B cell (primary cell): Measurements from ENCODE around the gene TNPO1. TPM values are rescaled to one million over a fixed set of nuclear protein-coding genes. Genes with fewer than 3 reads are reported as not detected.

Source experiments
- ATAC-seq: fragments of 200-7000 bp; cut with Tn5 transposase; one replicate; pipeline ENCODE4 v1.10.0; 2021; ENCODE audit warnings: low read depth, mild to moderate bottlenecking, moderate number of reproducible peaks, moderate library complexity
- CTCF ChIA-PET: fragments of 350-600 bp; sonication (Branson Sonifier 250); formaldehyde crosslinking; loops from one replicate; lab custom pipeline; 2021; ENCODE audit warnings: antibody characterized with exemption, inconsistent platforms; lab: Charles Lee
- POLR2A ChIA-PET: fragments of 350-600 bp; sonication (Branson Sonifier 250); formaldehyde crosslinking; loops from one replicate; lab custom pipeline; 2021; ENCODE audit warnings: antibody characterized with exemption; lab: Charles Lee
- DNase-seq: peaks from one replicate; pipeline ENCODE4 v3.0.0; 2013
- H2AFZ ChIP-seq: 2 replicates; pipeline ENCODE4 v1.6.1; 2012; ENCODE audit warnings: mild to moderate bottlenecking, low read depth, low read length; ENCODE audit not compliant: insufficient read depth, poor library complexity, severe bottlenecking
- H3K27ac ChIP-seq, 2 donors: 1 replicate in 1 of 2; 2 replicates in 1 of 2; pipeline ENCODE4 v1.5.1; 2012 to 2013; ENCODE audit warnings: low read length in 2 of 2, mild to moderate bottlenecking in 2 of 2, moderate library complexity in 1 of 2
- H3K27me3 ChIP-seq, 4 experiments: fragments of 200-600 bp in 1 of 4; sonication (generic) in 1 of 4; replicated peaks in 1 of 4; 1 replicate in 2 of 4; 2 replicates in 2 of 4; pipeline versions ENCODE4 v1.6.1 to v1.7.0; 2013 to 2016; ENCODE audit warnings: low read length in 3 of 4, mild to moderate bottlenecking in 2 of 4, mixed read lengths in 1 of 4, moderate library complexity in 1 of 4; ENCODE audit not compliant: insufficient read depth in 4 of 4, control insufficient read depth in 3 of 4; ENCODE audit errors: control extremely low read depth in 1 of 4
- H3K36me3 ChIP-seq, 2 experiments: replicated peaks in 1 of 2; 1 replicate in 1 of 2; 2 replicates in 1 of 2; pipeline versions ENCODE4 v1.6.1 to v1.7.1; 2013; ENCODE audit warnings: low read length in 1 of 2; ENCODE audit not compliant: insufficient read depth in 2 of 2, control insufficient read depth in 1 of 2; ENCODE audit errors: control extremely low read depth in 1 of 2, extremely low read depth in 1 of 2
- H3K4me1 ChIP-seq, 2 donors: fragments of 200-600 bp in 1 of 2; sonication (generic) in 1 of 2; 1 replicate in 1 of 2; 2 replicates in 1 of 2; pipeline versions ENCODE4 v1.5.1 to v1.6.1; 2013 to 2017; ENCODE audit warnings: low read length in 2 of 2; ENCODE audit not compliant: control insufficient read depth in 2 of 2, insufficient read depth in 2 of 2
- H3K4me2 ChIP-seq: replicated peaks from 2 replicates; pipeline ENCODE3; 2012; ENCODE audit warnings: mild to moderate bottlenecking, low read depth, low read length; ENCODE audit not compliant: poor library complexity, severe bottlenecking
- H3K4me3 ChIP-seq, 5 experiments: fragments of 200-600 bp in 1 of 5; sonication (generic) in 1 of 5; 1 replicate in 3 of 5; 2 replicates in 2 of 5; pipeline versions ENCODE4 v1.5.1 to v1.7.0; 2011 to 2016; ENCODE audit warnings: low read length in 4 of 5, mild to moderate bottlenecking in 4 of 5, low read depth in 2 of 5, control low read depth in 1 of 5, moderate library complexity in 1 of 5; ENCODE audit not compliant: insufficient read depth in 1 of 5; ENCODE audit errors: control extremely low read depth in 1 of 5, extremely low read depth in 1 of 5
- H3K79me2 ChIP-seq: fragments of 200-600 bp; sonication (generic); one replicate; pipeline ENCODE4 v1.6.0; 2016; ENCODE audit warnings: low read length; ENCODE audit not compliant: control insufficient read depth, insufficient read depth
- H3K9ac ChIP-seq: fragments of 200-600 bp; sonication (generic); 2 replicates; pipeline ENCODE4 v1.6.1; 2017; ENCODE audit warnings: mild to moderate bottlenecking, low read length, moderate library complexity
- H3K9me3 ChIP-seq, 3 donors: one replicate each; pipeline versions ENCODE4 v1.6.1 to v1.7.1; 2013; ENCODE audit warnings: low read length in 2 of 3; ENCODE audit not compliant: control insufficient read depth in 2 of 3, insufficient read depth in 1 of 3; ENCODE audit errors: control extremely low read depth in 1 of 3
- H4K20me1 ChIP-seq: 2 replicates; pipeline ENCODE4 v1.6.0; 2012; ENCODE audit warnings: mild to moderate bottlenecking, low read length; ENCODE audit not compliant: insufficient read depth, control insufficient read depth, poor library complexity, severe bottlenecking
- H3K27ac Mint-ChIP-seq: one replicate; pipeline ENCODE4 v1.8.0; 2021; ENCODE audit warnings: mixed read lengths
- H3K27me3 Mint-ChIP-seq: one replicate; pipeline ENCODE4 v1.8.0; 2021; ENCODE audit warnings: mixed read lengths
- H3K4me1 Mint-ChIP-seq: one replicate; pipeline ENCODE4 v1.8.0; 2021; ENCODE audit warnings: mixed read lengths
- H3K4me3 Mint-ChIP-seq: one replicate; pipeline ENCODE4 v1.8.0; 2021; ENCODE audit warnings: mixed read lengths
- H3K9me3 Mint-ChIP-seq: one replicate; pipeline ENCODE4 v1.8.0; 2022; ENCODE audit warnings: mixed read lengths; ENCODE audit not compliant: insufficient read depth
- CTCF ChIP-seq: fragments of 200-600 bp; IDR thresholded peaks from one replicate; pipeline ENCODE4 v1.8.0; 2022; ENCODE audit warnings: antibody characterized with exemption, mild to moderate bottlenecking
- EZH2 ChIP-seq: IDR thresholded peaks from 2 replicates; pipeline ENCODE4 v1.6.1; 2012; ENCODE audit warnings: borderline replicate concordance, low read depth, mild to moderate bottlenecking, moderate library complexity, low read length; ENCODE audit not compliant: insufficient read depth, poor library complexity, severe bottlenecking
- WGBS: methylation state at CpG from one replicate; pipeline ENCODE4 v1.1.5; 2013; ENCODE audit warnings: missing lambda C conversion rate; ENCODE audit not compliant: insufficient coverage; 5-methylcytosine and 5-hydroxymethylcytosine counted together
- intact Hi-C: fragments of 100-400 bp; cut with micrococcal nuclease; formaldehyde crosslinking; loops from one replicate; pipeline ENCODE4 v1.10.0; 2022
- polyA plus RNA-seq: library from polyadenylated mRNA; depleted of rRNA; stranded (reverse); fragments of >200 nt; gene quantifications from 2 replicates; pipeline ENCODE4 v1.2.3, GENCODE V29; 2012
- total RNA-seq, 2 donors: library from RNA; stranded (reverse); fragments of 120-200 nt in 1 of 2; gene quantifications; 1 replicate in 1 of 2; 2 replicates in 1 of 2; pipeline versions ENCODE4 v1.2.3 to v1.2.4, GENCODE V29; 2013 to 2022

The TNPO1 gene
- total and polyA plus RNA-seq, 2 donors (not counting 1 experiment from before 2014, with no cell fraction given): 6.4 to 102 TPM

- Histone ChIP-seq H2AFZ (no peak overlapping the region), H3K4me2 (no peak overlapping the region), H3K36me3 (peaks cover 21 to 84% of the 10 kb centered on the region in 2 experiments), H3K4me3 (no peak overlapping the region), H3K79me2 (no peaks in the 10 kb centered on the region), H3K4me1 (no peaks in the 10 kb centered on the region), H4K20me1 (no peaks in the 10 kb centered on the region), H3K27me3 (no peaks in the 10 kb centered on the region), H3K27ac (no peak overlapping the region), H3K9ac (no peak overlapping the region), H3K9me3 (no peaks in the 10 kb centered on the region)
- Mint-ChIP-seq H3K27ac (no peak overlapping the region), H3K4me3 (no peak overlapping the region), H3K27me3 (no peaks in the 10 kb centered on the region), H3K9me3 (no peaks in the 10 kb centered on the region), H3K4me1 (no peaks in the 10 kb centered on the region)
- POLR2A ChIA-PET: no interaction called here
- no CpG with 5 or more reads among the region's 2 CpGs for WGBS
- ATAC-seq (no peak), DNase-seq (no peak)
- intact Hi-C loops: no loop called here
- CTCF ChIA-PET: interaction anchor here (0.8 kb wide), 1 partner anchor 136 kb away, joined by 3 read pairs; no protein-coding TSS in a partner anchor
- no peak for TF ChIP-seq CTCF
- no peak for TF ChIP-seq EZH2
Measured at GRCh38 chr5:72888595-72888994, 72.1 kb downstream of the TNPO1 start.

- Mint-ChIP-seq H3K9me3 (no peaks in the 10 kb centered on the region), H3K4me1 (no peaks in the 10 kb centered on the region), H3K4me3 (no peak overlapping the region), H3K27me3 (no peaks in the 10 kb centered on the region), H3K27ac (no peak overlapping the region)
- no peak overlapping the region for H2AFZ ChIP-seq
- no peaks in the 10 kb centered on the region for H4K20me1 ChIP-seq
- no peaks in the 10 kb centered on the region for H3K4me1 ChIP-seq
- no peaks in the 10 kb centered on the region for H3K9me3 ChIP-seq
- no peak overlapping the region for H3K27ac ChIP-seq
- DNase-seq: no peak
- ChIA-PET CTCF (no interaction called here), POLR2A (no interaction called here)
- no peak overlapping the region for H3K4me2 ChIP-seq
- intact Hi-C loops: no loop called here
- no peak for ATAC-seq
- H3K36me3 ChIP-seq: peaks cover 20 to 85% of the 10 kb centered on the region in 2 experiments
- no CpG with 5 or more reads among the region's 5 CpGs for WGBS
- TF ChIP-seq EZH2 (no peak), CTCF (no peak)
- no peak overlapping the region for H3K4me3 ChIP-seq
- H3K27me3 ChIP-seq: no peaks in the 10 kb centered on the region
- no peaks in the 10 kb centered on the region for H3K79me2 ChIP-seq
- H3K9ac ChIP-seq: no peak overlapping the region
Measured at GRCh38 chr5:72889324-72889723, 72.9 kb downstream of the TNPO1 start.
